T-helper 9 cell (primary cell): ENCODE results near the gene LZIC.

ENCODE experiments used
- DNase-seq: peaks from one replicate; pipeline ENCODE4 v3.0.0-alpha.2; 2020

LZIC gene

GRCh38 chr1:9910076-9910422 lies 33.1 kb downstream of the LZIC start, which contains the start of gene CTNNBIP1:
CTNNBIP1 (minus strand) TSS chr1:9910269; CDS start chr1:9872064, 38,205 bp downstream.
- no peak for DNase-seq

GRCh38 chr1:9909234-9910046 lies 33.8 kb downstream of the LZIC start:
- peak; percentile 21 for DNase-seq

- no peak for DNase-seq
Observed at GRCh38 chr1:9908871-9909233, 34.3 kb downstream of the LZIC start.

GRCh38 chr1:9907441-9907840 lies 35.8 kb downstream of the LZIC start:
- no peak for DNase-seq

- DNase-seq = no peak
Observed at GRCh38 chr1:9906466-9906865, 36.7 kb downstream of the LZIC start.

GRCh38 chr1:9905010-9905409 lies 38.2 kb downstream of the LZIC start:
- no peak for DNase-seq

- no peak for DNase-seq
Observed at GRCh38 chr1:9904596-9904995, 38.6 kb downstream of the LZIC start.

- DNase-seq = no peak
Observed at GRCh38 chr1:9903801-9904527, 39.2 kb downstream of the LZIC start.

- no peak for DNase-seq
Observed at GRCh38 chr1:9902060-9902452, 41.1 kb downstream of the LZIC start.

- no peak for DNase-seq
Observed at GRCh38 chr1:9901148-9902059, 41.8 kb downstream of the LZIC start.

GRCh38 chr1:9900142-9901043 lies 42.8 kb downstream of the LZIC start:
- no peak for DNase-seq

GRCh38 chr1:9894115-9894514 lies 49.1 kb downstream of the LZIC start:
- no peak for DNase-seq

GRCh38 chr1:9892563-9893528 lies 50.3 kb downstream of the LZIC start:
- no peak for DNase-seq

- no peak for DNase-seq
Observed at GRCh38 chr1:9891207-9891606, 52.0 kb downstream of the LZIC start.

GRCh38 chr1:9890224-9890731 lies 52.9 kb downstream of the LZIC start:
- no peak for DNase-seq

GRCh38 chr1:9889411-9889810 lies 53.8 kb downstream of the LZIC start:
- no peak for DNase-seq

- DNase-seq = no peak
Observed at GRCh38 chr1:9888886-9889285, 54.3 kb downstream of the LZIC start.

GRCh38 chr1:9887070-9887469 lies 56.1 kb downstream of the LZIC start:
- DNase-seq = no peak

- DNase-seq = no peak
Observed at GRCh38 chr1:9886092-9886742, 57.0 kb downstream of the LZIC start.

GRCh38 chr1:9884805-9885204 lies 58.4 kb downstream of the LZIC start:
- DNase-seq = no peak
